Upper lobe of left lung (tissue), 4 donors: ENCODE results near the gene AXIN1.

ENCODE experiments used
- CTCF ChIP-seq, 6 experiments: fragments of 450-650 bp in 4 of 6; fragments of 200-600 bp in 2 of 6; sonication (generic) in 2 of 6; IDR thresholded peaks; one replicate each; pipeline ENCODE4 v1.5.1; 2016 to 2019; ENCODE audit warnings: antibody characterized with exemption in 6 of 6
- EP300 ChIP-seq, 4 donors: sonication (generic); formaldehyde crosslinking; IDR thresholded peaks; one replicate each; pipeline ENCODE4 v1.5.1; 2017; ENCODE audit warnings: antibody characterized with exemption in 4 of 4, control low read depth in 2 of 4
- POLR2A ChIP-seq, 4 donors: fragments of 450-650 bp; IDR thresholded peaks; one replicate each; pipeline ENCODE4 v1.5.1; 2016 to 2017; ENCODE audit warnings: antibody characterized with exemption in 4 of 4, mild to moderate bottlenecking in 2 of 4
- POLR2AphosphoS5 ChIP-seq, 2 donors: sonication (generic); formaldehyde crosslinking; IDR thresholded peaks; one replicate each; pipeline ENCODE4 v1.5.1; 2017; ENCODE audit warnings: antibody characterized with exemption in 2 of 2

DNA sequence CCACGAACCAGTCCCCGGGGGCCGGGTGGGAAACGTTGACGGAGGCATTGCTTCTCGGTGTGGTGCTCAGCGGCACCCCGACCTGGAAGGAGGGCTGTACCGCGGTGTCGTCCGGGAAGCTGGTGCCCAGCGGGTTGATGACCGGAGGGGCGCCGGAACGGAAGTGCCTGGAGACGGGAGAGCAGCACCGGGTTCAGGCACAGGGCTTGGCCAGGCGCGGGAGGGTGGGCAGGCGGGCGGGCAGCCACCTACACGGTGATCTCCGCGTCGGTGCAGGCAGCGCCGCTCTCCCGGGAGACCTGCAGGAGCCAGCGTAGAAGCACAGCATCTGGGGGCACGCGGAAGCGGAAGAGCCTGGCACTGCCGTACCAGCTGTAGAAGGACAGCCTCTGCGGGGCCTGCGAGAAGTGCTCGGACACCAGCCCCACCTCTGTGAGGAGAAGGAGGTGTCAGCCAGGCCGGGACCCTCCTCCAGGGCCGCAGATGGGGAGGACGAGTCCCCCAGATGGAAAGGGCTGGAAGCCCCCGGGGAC lies 25.0 kb upstream of the AXIN1 start:
- TF ChIP-seq CTCF (IDR thresholded peaks at IDR 0.05) = no peak
- TF ChIP-seq EP300 (IDR thresholded peaks at IDR 0.05) = no peak
- no peak for TF ChIP-seq POLR2A (IDR thresholded peaks at IDR 0.05)
- TF ChIP-seq POLR2AphosphoS5 (IDR thresholded peaks at IDR 0.05) = no peak
